PC-9 (cell line): ENCODE measurements around the gene KRT8. TPM values are rescaled to one million over a fixed set of nuclear protein-coding genes. Genes with fewer than 3 reads are reported as not detected.

Experiments
- BruUV-seq: library from RNA; stranded (reverse); fragments of 400-500 nt; replicated peaks from 2 replicates; lab custom pipeline; 2021; lab: Mats Ljungman, UMichigan
- CTCF ChIA-PET: fragments of 300-600 bp; sonication (Branson Sonifier 250); formaldehyde crosslinking; loops from one replicate; lab custom pipeline; 2022; ENCODE audit warnings: antibody characterized with exemption; lab: Charles Lee
- POLR2A ChIA-PET: fragments of 300-600 bp; sonication (Branson Sonifier 250); formaldehyde crosslinking; loops from one replicate; lab custom pipeline; 2022; ENCODE audit warnings: antibody characterized with exemption; ENCODE audit not compliant: unreplicated experiment; lab: Charles Lee
- DNase-seq, 2 experiments: peaks; one replicate each; pipeline versions ENCODE4 v3.0.0 to v3.0.0-alpha.2; 2015 to 2022; ENCODE audit warnings: mixed read lengths in 1 of 2
- H2AFZ ChIP-seq: fragments of 200-600 bp; sonication (generic); 2 replicates; pipeline ENCODE4 v1.8.1; 2017; ENCODE audit warnings: antibody characterized with exemption
- H3F3A ChIP-seq: fragments of 200-600 bp; sonication (generic); 2 replicates; pipeline ENCODE4 v1.8.1; 2017; ENCODE audit warnings: antibody characterized with exemption, mild to moderate bottlenecking, low read depth; ENCODE audit not compliant: insufficient read depth
- H3K27ac ChIP-seq: fragments of 200-600 bp; sonication (generic); 2 replicates; pipeline ENCODE4 v1.6.1; 2016; ENCODE audit warnings: mixed run types
- H3K27me3 ChIP-seq: fragments of 200-600 bp; sonication (generic); 2 replicates; pipeline ENCODE4 v1.6.1; 2016; ENCODE audit warnings: low read depth, mixed run types; ENCODE audit not compliant: insufficient read depth
- H3K36me3 ChIP-seq: fragments of 200-600 bp; sonication (generic); 2 replicates; pipeline ENCODE4 v1.6.1; 2016; ENCODE audit warnings: low read depth, mixed run types
- H3K4me1 ChIP-seq: fragments of 200-600 bp; sonication (generic); replicated peaks from 2 replicates; pipeline ENCODE4 v1.6.1; 2016; ENCODE audit warnings: mixed run types; ENCODE audit not compliant: insufficient read depth
- H3K4me2 ChIP-seq: fragments of 200-600 bp; sonication (generic); 2 replicates; pipeline ENCODE4 v1.6.1; 2017; ENCODE audit warnings: mixed run types
- H3K4me3 ChIP-seq: fragments of 200-600 bp; sonication (generic); 2 replicates; pipeline ENCODE4 v1.6.1; 2016; ENCODE audit warnings: mixed run types
- H3K79me2 ChIP-seq: fragments of 200-600 bp; sonication (generic); 2 replicates; pipeline ENCODE4 v1.6.1; 2017; ENCODE audit warnings: low read depth, mixed run types
- H3K9me2 ChIP-seq: fragments of 200-600 bp; sonication (generic); 2 replicates; pipeline ENCODE4 v1.8.1; 2017; ENCODE audit warnings: mild to moderate bottlenecking; ENCODE audit not compliant: insufficient read depth
- H3K9me3 ChIP-seq: fragments of 200-600 bp; sonication (generic); 2 replicates; pipeline ENCODE4 v1.8.1; 2016; ENCODE audit warnings: low read depth; ENCODE audit not compliant: insufficient read depth
- H4K20me1 ChIP-seq: fragments of 200-600 bp; sonication (generic); 2 replicates; pipeline ENCODE4 v1.8.1; 2017; ENCODE audit not compliant: insufficient read depth
- EZH2 ChIP-seq: fragments of 200-600 bp; sonication (generic); IDR thresholded peaks from 2 replicates; pipeline ENCODE4 v1.8.0; 2017; ENCODE audit warnings: antibody characterized with exemption, low read depth
- intact Hi-C: fragments of 100-400 bp; cut with micrococcal nuclease; formaldehyde crosslinking; loops from one replicate; pipeline ENCODE4 v1.10.0; 2022; ENCODE audit not compliant: unreplicated experiment
- total RNA-seq: library from RNA; stranded (reverse); gene quantifications from 2 replicates; pipeline ENCODE4 v1.2.3, GENCODE V29; 2021
- TF ChIP-seq, protein P1 (sequence below): fragments of 200-600 bp; sonication (generic); conservative IDR thresholded peaks from 2 replicates; pipeline ENCODE4 v1.6.1; 2017; ENCODE audit warnings: mixed run types, antibody characterized with exemption, mild to moderate bottlenecking, moderate library complexity

The KRT8 gene
- total RNA-seq, 1 experiment from 2014 or later = 2,962 TPM

DNA sequence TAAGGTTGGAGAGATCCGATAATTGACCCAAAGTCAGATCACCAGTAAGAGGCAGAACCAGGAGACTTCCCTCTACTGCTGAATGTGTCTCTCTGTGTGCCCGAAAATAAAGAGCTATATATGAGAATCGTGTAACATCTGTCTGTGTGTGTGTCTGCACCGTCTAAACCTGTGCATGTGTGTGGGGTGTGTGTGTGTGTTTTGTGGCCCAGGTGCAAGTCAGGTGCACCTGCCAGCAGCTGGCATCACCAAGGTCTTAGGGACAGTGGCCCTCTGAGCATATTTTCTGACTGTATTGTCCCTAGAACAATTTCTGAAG is 31.4 kb downstream of the KRT8 start:
- Histone ChIP-seq H3K36me3 (no peaks in the 10 kb centered on the region), H3K4me1 (peaks cover 54% of the 10 kb centered on the region), H3K27me3 (no peaks in the 10 kb centered on the region), H4K20me1 (no peaks in the 10 kb centered on the region), H3K27ac (peak overlapping the region; percentile 100), H2AFZ (no peak overlapping the region), H3K4me3 (peak overlapping the region; percentile 51; the same call in 1 of the 2 replicates), H3K4me2 (peak overlapping the region; percentile 81), H3F3A (peaks cover 38% of the 10 kb centered on the region), H3K9me2 (no peaks in the 10 kb centered on the region), H3K9me3 (no peaks in the 10 kb centered on the region), H3K79me2 (no peaks in the 10 kb centered on the region)
- BruUV-seq = no TSS peak
- TF ChIP-seq, protein P1, sequence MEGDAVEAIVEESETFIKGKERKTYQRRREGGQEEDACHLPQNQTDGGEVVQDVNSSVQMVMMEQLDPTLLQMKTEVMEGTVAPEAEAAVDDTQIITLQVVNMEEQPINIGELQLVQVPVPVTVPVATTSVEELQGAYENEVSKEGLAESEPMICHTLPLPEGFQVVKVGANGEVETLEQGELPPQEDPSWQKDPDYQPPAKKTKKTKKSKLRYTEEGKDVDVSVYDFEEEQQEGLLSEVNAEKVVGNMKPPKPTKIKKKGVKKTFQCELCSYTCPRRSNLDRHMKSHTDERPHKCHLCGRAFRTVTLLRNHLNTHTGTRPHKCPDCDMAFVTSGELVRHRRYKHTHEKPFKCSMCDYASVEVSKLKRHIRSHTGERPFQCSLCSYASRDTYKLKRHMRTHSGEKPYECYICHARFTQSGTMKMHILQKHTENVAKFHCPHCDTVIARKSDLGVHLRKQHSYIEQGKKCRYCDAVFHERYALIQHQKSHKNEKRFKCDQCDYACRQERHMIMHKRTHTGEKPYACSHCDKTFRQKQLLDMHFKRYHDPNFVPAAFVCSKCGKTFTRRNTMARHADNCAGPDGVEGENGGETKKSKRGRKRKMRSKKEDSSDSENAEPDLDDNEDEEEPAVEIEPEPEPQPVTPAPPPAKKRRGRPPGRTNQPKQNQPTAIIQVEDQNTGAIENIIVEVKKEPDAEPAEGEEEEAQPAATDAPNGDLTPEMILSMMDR = no peak
- TF ChIP-seq EZH2 = no peak
- POLR2A ChIA-PET = interaction anchor here (0.6 to 1.4 kb wide), 8 partner anchors 12 to 725 kb away, joined by 3 to 10 read pairs (median 6); no protein-coding TSS in a partner anchor
- no peak for DNase-seq
- CTCF ChIA-PET = interaction anchor here (0.5 to 1.8 kb wide), 6 partner anchors 119 to 806 kb away, joined by 3 to 5 read pairs (median 3); no protein-coding TSS in a partner anchor
- intact Hi-C loops = loop anchor here (5.0 kb wide), 4 partner anchors 476 to 656 kb away; partner anchors contain the start of gene KRT7

DNA sequence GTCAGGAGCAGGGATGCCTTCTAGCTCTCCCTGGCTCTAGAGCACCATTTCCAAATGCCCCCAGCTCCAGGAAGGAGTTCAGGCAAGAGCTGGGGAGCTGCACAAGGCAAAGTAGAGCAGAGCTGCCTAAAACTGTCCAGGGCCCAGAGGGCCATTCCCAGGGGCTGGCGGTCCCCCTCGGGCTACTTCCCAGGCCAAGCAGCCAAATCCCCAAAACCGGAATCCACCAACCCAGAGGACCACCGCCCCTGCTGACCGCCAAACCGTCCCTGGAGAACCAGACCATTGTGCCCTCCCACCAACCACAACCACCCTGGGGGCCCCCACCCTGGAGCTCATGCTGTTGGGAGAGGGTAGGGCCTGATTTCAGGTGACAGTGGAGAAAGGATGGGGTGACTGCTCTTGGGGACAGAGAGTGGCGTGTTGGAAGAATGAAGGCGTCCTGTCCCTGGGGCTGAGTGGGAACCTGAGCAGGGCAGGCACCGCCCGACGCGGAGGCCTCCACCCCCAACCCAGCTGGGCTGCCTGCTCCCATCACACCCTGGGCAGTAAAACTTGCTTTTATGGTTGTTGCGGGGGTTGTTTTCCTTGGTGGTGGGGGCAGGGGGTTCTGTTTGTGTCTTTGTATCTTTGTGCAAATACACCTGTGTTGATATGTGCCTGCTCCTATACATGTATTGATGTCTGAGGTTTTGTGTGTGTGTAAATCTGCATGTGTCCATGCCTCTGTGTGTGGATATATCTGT is 32.1 kb downstream of the KRT8 start:
- no peak overlapping the region for H2AFZ ChIP-seq
- no peaks in the 10 kb centered on the region for H3K79me2 ChIP-seq
- no peaks in the 10 kb centered on the region for H3K9me3 ChIP-seq
- no peak for DNase-seq
- TF ChIP-seq EZH2 = no peak
- TF ChIP-seq, protein P1 = no peak
- no peaks in the 10 kb centered on the region for H3K27me3 ChIP-seq
- no peaks in the 10 kb centered on the region for H3K36me3 ChIP-seq
- intact Hi-C loops = loop anchor here (5.0 kb wide), 4 partner anchors 476 to 656 kb away; partner anchors contain the start of gene KRT7
- no peak overlapping the region; the same call in 1 of the 2 replicates for H3K4me3 ChIP-seq
- peaks cover 38% of the 10 kb centered on the region for H3F3A ChIP-seq
- POLR2A ChIA-PET = interaction anchor here (0.6 to 0.9 kb wide), 8 partner anchors 12 to 744 kb away, joined by 3 to 8 read pairs (median 4); no protein-coding TSS in a partner anchor
- peak overlapping the region; percentile 100 for H3K27ac ChIP-seq
- H3K4me1 ChIP-seq = peaks cover 51% of the 10 kb centered on the region
- no peaks in the 10 kb centered on the region for H4K20me1 ChIP-seq
- H3K4me2 ChIP-seq = peak overlapping the region; percentile 81
- no peaks in the 10 kb centered on the region for H3K9me2 ChIP-seq
- no TSS peak for BruUV-seq
- CTCF ChIA-PET = interaction anchor here (0.6 to 1.1 kb wide), 3 partner anchors 52 to 724 kb away, joined by 3 to 4 read pairs (median 3); no protein-coding TSS in a partner anchor

DNA sequence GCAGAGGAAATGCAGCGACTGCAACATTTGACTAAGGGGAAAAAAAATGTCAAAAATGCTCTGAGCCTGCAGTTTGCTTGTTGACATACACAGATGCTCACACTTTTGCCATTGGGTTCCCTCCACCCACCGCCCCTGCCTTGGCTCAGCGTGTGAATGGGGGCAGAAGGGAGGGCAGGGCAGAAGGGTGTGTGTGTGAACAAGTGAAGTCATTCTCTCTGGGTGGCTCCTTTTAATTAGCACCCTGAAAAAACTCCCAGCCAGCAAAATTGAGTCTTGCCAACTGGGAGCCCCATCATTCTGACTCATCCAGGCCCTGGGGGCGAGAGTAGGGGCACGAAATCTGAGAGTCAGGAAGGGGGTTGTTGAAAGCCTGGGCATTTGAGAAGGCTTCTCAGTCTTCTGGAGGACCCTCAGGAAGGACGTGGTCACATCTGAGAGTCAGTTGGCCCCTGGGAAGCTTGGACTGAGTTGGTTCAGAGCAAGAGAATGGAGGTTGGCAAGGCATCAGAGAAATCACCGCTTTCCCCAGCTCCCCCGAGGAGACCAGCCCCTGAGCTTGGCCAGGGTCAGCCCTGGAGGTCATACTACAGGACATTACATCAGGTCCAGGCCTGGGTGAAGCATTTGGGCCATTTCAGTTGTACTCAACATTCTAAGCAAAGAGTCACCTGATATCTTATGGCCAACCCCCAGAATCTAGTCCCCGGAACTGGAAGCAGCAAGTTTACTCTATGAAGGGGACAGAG is 33.4 kb downstream of the KRT8 start:
- no peaks in the 10 kb centered on the region for H3K9me2 ChIP-seq
- no peak overlapping the region for H2AFZ ChIP-seq
- no peaks in the 10 kb centered on the region for H3K9me3 ChIP-seq
- intact Hi-C loops = loop anchor here (1.0 to 5.0 kb wide), 13 partner anchors 72 to 725 kb away; partner anchors contain the start of gene KRT7
- TF ChIP-seq, protein P1 = no peak
- TF ChIP-seq EZH2 = no peak
- BruUV-seq = no TSS peak
- H3K4me2 ChIP-seq = peak overlapping the region; percentile 81
- no peaks in the 10 kb centered on the region for H3K36me3 ChIP-seq
- CTCF ChIA-PET = interaction anchor here (0.6 to 1.4 kb wide), 2 partner anchors 11 to 51 kb away, joined by 4 to 9 read pairs; no protein-coding TSS in a partner anchor
- peaks cover 51% of the 10 kb centered on the region for H3K4me1 ChIP-seq
- no peaks in the 10 kb centered on the region for H3K79me2 ChIP-seq
- H4K20me1 ChIP-seq = no peaks in the 10 kb centered on the region
- H3F3A ChIP-seq = peaks cover 38% of the 10 kb centered on the region
- POLR2A ChIA-PET = interaction anchor here (0.7 kb wide), 1 partner anchor 724 kb away, joined by 3 read pairs; no protein-coding TSS in a partner anchor
- peak overlapping the region; percentile 20; the same call in 1 of the 2 replicates for H3K4me3 ChIP-seq
- H3K27ac ChIP-seq = peak overlapping the region; percentile 100
- DNase-seq = peak; percentile 92 to 98
- H3K27me3 ChIP-seq = no peaks in the 10 kb centered on the region
